Measurements from ENCODE around the gene USP49. TPM values are rescaled to one million over a fixed set of nuclear protein-coding genes. Genes with fewer than 3 reads are reported as not detected.

USP49 gene
- total and polyA plus RNA-seq, 2 of the 13 experiments (the other 11 are each of a cell fraction or from before 2014, with no cell fraction given) = 2.9 to 4.3 TPM

DNA sequence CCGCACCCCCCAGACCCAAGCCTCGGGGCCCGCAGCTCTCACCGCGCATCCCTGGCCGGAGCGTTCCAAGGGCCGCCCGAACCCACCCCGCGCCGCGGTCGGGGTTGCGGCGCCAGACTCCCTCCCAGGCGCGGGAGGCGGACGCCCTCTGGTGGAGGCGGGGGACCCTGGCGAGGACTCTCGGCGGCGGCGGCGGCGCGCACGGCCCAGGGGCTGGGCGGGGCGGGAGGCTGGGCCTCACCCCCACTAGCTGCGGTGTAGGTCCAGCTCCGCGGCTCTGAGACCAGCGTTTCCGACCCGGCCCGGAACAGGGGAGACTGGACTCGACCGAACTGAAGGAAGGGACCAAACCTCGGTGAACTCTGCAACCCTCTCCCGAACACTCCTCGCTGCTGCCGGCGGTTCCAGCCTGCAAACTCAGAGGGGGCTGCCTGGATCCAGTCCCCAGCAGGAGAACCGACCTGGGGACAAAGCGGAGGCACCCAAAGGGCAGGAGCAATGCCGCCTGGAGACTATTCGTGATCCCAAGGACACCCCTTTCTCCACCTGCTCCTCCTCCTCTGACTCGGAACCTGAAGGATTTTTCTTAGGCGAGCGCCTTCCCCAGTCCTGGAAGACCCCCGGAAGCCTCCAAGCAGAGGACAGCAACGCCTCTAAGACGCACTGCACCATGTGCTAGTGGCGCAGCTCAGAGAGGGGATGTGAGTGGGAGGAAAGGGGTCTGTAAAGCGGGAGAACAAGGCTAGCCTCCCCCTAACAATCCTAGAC is 108.5 kb downstream of the USP49 start (continued):
- TF ChIP-seq, protein P1, sequence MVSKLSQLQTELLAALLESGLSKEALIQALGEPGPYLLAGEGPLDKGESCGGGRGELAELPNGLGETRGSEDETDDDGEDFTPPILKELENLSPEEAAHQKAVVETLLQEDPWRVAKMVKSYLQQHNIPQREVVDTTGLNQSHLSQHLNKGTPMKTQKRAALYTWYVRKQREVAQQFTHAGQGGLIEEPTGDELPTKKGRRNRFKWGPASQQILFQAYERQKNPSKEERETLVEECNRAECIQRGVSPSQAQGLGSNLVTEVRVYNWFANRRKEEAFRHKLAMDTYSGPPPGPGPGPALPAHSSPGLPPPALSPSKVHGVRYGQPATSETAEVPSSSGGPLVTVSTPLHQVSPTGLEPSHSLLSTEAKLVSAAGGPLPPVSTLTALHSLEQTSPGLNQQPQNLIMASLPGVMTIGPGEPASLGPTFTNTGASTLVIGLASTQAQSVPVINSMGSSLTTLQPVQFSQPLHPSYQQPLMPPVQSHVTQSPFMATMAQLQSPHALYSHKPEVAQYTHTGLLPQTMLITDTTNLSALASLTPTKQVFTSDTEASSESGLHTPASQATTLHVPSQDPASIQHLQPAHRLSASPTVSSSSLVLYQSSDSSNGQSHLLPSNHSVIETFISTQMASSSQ (IDR thresholded peaks at IDR 0.05; ENCODE audit: low read depth) = no peak
- TF ChIP-seq, protein P1 (CRISPR knock-in tag; IDR thresholded peaks at IDR 0.05; ENCODE audit: borderline replicate concordance) = peak; percentile 32; the same call in 1 of the 2 replicates
- TF ChIP-seq RFXANK (CRISPR knock-in tag; IDR thresholded peaks at IDR 0.05) = no peak
- TF ChIP-seq HOXA9 (CRISPR knock-in tag; IDR thresholded peaks at IDR 0.05; ENCODE audit: borderline replicate concordance) = peak; percentile 43; the same call in 1 of the 2 replicates
- TF ChIP-seq TBL1XR1 (IDR thresholded peaks at IDR 0.05; ENCODE audit: borderline replicate concordance, low read length, partially characterized antibody) = no peak
- TF ChIP-seq, protein P2, sequence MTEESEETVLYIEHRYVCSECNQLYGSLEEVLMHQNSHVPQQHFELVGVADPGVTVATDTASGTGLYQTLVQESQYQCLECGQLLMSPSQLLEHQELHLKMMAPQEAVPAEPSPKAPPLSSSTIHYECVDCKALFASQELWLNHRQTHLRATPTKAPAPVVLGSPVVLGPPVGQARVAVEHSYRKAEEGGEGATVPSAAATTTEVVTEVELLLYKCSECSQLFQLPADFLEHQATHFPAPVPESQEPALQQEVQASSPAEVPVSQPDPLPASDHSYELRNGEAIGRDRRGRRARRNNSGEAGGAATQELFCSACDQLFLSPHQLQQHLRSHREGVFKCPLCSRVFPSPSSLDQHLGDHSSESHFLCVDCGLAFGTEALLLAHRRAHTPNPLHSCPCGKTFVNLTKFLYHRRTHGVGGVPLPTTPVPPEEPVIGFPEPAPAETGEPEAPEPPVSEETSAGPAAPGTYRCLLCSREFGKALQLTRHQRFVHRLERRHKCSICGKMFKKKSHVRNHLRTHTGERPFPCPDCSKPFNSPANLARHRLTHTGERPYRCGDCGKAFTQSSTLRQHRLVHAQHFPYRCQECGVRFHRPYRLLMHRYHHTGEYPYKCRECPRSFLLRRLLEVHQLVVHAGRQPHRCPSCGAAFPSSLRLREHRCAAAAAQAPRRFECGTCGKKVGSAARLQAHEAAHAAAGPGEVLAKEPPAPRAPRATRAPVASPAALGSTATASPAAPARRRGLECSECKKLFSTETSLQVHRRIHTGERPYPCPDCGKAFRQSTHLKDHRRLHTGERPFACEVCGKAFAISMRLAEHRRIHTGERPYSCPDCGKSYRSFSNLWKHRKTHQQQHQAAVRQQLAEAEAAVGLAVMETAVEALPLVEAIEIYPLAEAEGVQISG (CRISPR knock-in tag; IDR thresholded peaks at IDR 0.05) = peak; percentile 96
- TF ChIP-seq POLR2G (IDR thresholded peaks at IDR 0.05; ENCODE audit: low read depth, low read length) = 0 out of 2 replicates have a peak, but pooled peaks have one; percentile 40
- TF ChIP-seq ZNF224 (CRISPR knock-in tag; IDR thresholded peaks at IDR 0.05) = 0 out of 2 replicates have a peak, but pooled peaks have one; percentile 24
- TF ChIP-seq ZNF331 (CRISPR knock-in tag; IDR thresholded peaks at IDR 0.05) = peak; percentile 82
- TF ChIP-seq MATR3 (CRISPR knock-in tag; IDR thresholded peaks at IDR 0.05) = 0 out of 2 replicates have a peak, but pooled peaks have one; percentile 78
- TF ChIP-seq, protein P3, sequence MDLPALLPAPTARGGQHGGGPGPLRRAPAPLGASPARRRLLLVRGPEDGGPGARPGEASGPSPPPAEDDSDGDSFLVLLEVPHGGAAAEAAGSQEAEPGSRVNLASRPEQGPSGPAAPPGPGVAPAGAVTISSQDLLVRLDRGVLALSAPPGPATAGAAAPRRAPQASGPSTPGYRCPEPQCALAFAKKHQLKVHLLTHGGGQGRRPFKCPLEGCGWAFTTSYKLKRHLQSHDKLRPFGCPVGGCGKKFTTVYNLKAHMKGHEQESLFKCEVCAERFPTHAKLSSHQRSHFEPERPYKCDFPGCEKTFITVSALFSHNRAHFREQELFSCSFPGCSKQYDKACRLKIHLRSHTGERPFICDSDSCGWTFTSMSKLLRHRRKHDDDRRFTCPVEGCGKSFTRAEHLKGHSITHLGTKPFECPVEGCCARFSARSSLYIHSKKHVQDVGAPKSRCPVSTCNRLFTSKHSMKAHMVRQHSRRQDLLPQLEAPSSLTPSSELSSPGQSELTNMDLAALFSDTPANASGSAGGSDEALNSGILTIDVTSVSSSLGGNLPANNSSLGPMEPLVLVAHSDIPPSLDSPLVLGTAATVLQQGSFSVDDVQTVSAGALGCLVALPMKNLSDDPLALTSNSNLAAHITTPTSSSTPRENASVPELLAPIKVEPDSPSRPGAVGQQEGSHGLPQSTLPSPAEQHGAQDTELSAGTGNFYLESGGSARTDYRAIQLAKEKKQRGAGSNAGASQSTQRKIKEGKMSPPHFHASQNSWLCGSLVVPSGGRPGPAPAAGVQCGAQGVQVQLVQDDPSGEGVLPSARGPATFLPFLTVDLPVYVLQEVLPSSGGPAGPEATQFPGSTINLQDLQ (CRISPR knock-in tag; IDR thresholded peaks at IDR 0.05) = peak; percentile 52; the same call in 1 of the 2 replicates
- peak; percentile 88 for TF ChIP-seq SKI (IDR thresholded peaks at IDR 0.05; ENCODE audit: partially characterized antibody)
- TF ChIP-seq, protein P4, sequence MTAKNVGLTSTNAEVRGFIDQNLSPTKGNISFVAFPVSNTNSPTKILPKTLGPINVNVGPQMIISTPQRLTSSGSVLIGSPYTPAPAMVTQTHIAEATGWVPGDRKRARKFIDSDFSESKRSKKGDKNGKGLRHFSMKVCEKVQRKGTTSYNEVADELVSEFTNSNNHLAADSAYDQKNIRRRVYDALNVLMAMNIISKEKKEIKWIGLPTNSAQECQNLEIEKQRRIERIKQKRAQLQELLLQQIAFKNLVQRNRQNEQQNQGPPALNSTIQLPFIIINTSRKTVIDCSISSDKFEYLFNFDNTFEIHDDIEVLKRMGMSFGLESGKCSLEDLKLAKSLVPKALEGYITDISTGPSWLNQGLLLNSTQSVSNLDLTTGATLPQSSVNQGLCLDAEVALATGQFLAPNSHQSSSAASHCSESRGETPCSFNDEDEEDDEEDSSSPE (CRISPR knock-in tag; IDR thresholded peaks at IDR 0.05) = peak; percentile 82
- TF ChIP-seq POLR2A (IDR thresholded peaks at IDR 0.05; ENCODE audit: insufficient read depth in 1 of 2, low read depth in 2 of 2, low read length in 2 of 2) = no peak; a peak in 1 of 4 replicates
- TF ChIP-seq ZSCAN29 (CRISPR knock-in tag; conservative IDR thresholded peaks at IDR 0.05) = peak; percentile 84; the same call in 1 of the 2 replicates
- TF ChIP-seq KAT7 (CRISPR knock-in tag; IDR thresholded peaks at IDR 0.05; ENCODE audit: borderline replicate concordance) = peak; percentile 73; the same call in 1 of the 2 replicates
- no peak for TF ChIP-seq ARNT (IDR thresholded peaks at IDR 0.05)
- TF ChIP-seq TP53 (CRISPR knock-in tag; conservative IDR thresholded peaks at IDR 0.05) = no peak
- TF ChIP-seq KAT8 (CRISPR knock-in tag; IDR thresholded peaks at IDR 0.05) = no peak
